Tibial nerve (tissue), 4 donors: Measurements from ENCODE around the gene NKX1-2.

ENCODE experiments used
- EP300 ChIP-seq, 2 donors: sonication (generic); formaldehyde crosslinking; IDR thresholded peaks; one replicate each; pipeline ENCODE4 v1.6.1; 2017; ENCODE audit warnings: antibody characterized with exemption in 2 of 2, mild to moderate bottlenecking in 1 of 2
- POLR2A ChIP-seq, 2 donors: fragments of 450-650 bp; IDR thresholded peaks; one replicate each; pipeline ENCODE4 v1.6.1; 2017; ENCODE audit warnings: antibody characterized with exemption in 2 of 2, mild to moderate bottlenecking in 2 of 2, moderate library complexity in 2 of 2
- TF ChIP-seq, protein P1 (sequence below), 5 experiments: fragments of 200-600 bp in 3 of 5; fragments of 450-650 bp in 2 of 5; sonication (generic) in 3 of 5; IDR thresholded peaks; one replicate each; pipeline ENCODE4 v1.5.1; 2016 to 2019; ENCODE audit warnings: antibody characterized with exemption in 5 of 5, mild to moderate bottlenecking in 3 of 5, moderate library complexity in 2 of 5

DNA sequence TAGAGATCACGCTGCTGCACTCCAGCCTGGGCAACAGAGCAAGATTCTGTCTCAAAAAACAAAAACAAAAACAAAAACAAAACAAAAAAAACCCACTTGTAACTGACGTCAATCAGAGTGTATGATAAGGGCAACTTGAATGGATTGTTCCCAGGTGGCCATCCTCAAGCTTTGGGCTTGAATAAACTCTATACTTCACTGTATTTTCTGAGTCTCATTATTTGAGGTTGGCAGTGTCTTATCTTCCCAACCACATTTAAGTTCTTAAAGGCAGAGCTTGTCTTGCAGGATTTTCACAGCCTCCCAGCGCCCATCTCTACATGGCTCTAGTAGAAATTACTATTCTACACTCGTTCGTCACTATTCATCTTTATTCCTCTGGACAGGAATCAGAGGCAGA lies 26.0 kb downstream of the NKX1-2 start:
- TF ChIP-seq, protein P1, sequence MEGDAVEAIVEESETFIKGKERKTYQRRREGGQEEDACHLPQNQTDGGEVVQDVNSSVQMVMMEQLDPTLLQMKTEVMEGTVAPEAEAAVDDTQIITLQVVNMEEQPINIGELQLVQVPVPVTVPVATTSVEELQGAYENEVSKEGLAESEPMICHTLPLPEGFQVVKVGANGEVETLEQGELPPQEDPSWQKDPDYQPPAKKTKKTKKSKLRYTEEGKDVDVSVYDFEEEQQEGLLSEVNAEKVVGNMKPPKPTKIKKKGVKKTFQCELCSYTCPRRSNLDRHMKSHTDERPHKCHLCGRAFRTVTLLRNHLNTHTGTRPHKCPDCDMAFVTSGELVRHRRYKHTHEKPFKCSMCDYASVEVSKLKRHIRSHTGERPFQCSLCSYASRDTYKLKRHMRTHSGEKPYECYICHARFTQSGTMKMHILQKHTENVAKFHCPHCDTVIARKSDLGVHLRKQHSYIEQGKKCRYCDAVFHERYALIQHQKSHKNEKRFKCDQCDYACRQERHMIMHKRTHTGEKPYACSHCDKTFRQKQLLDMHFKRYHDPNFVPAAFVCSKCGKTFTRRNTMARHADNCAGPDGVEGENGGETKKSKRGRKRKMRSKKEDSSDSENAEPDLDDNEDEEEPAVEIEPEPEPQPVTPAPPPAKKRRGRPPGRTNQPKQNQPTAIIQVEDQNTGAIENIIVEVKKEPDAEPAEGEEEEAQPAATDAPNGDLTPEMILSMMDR (IDR thresholded peaks at IDR 0.05), result no peak
- no peak for TF ChIP-seq POLR2A (IDR thresholded peaks at IDR 0.05)
- TF ChIP-seq EP300 (IDR thresholded peaks at IDR 0.05), result no peak
